HG03565 (cell line): ENCODE measurements around the gene NAA35.
"Not testable (repeated sequence)": the region's sequence is repeated elsewhere in the genome, so short reads cannot be mapped to it uniquely, and the experiment has no call there.

Experiments
- ATAC-seq: cut with Tn5 transposase; IDR thresholded peaks from one replicate; pipeline ENCODE4 v1.9.1; 2021; ENCODE audit warnings: mild to moderate bottlenecking, moderate library complexity; ENCODE audit not compliant: unreplicated experiment

The NAA35 gene

GRCh38 chr9:85943757-85944430 is 2.9 kb downstream of the NAA35 start:
- no peak for ATAC-seq

DNA sequence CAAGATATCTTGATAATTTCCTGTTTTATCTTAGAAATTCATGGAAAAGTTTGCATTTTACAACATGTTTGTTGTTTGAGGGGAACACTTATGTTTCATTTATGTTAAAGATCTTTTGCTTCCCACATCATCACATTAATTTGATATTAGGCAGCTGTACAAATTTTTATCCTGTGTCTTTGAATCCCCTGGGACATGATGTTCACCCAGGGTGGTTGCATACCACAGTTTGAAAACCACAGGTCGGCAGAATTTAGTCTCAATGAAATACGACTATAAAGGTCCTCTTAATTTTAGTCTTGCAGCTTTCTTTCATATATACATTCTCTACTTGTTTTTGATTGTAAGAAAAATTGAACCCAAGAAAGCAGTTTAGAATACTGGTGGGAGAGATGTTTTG is 3.7 kb downstream of the NAA35 start:
- no peak for ATAC-seq

DNA sequence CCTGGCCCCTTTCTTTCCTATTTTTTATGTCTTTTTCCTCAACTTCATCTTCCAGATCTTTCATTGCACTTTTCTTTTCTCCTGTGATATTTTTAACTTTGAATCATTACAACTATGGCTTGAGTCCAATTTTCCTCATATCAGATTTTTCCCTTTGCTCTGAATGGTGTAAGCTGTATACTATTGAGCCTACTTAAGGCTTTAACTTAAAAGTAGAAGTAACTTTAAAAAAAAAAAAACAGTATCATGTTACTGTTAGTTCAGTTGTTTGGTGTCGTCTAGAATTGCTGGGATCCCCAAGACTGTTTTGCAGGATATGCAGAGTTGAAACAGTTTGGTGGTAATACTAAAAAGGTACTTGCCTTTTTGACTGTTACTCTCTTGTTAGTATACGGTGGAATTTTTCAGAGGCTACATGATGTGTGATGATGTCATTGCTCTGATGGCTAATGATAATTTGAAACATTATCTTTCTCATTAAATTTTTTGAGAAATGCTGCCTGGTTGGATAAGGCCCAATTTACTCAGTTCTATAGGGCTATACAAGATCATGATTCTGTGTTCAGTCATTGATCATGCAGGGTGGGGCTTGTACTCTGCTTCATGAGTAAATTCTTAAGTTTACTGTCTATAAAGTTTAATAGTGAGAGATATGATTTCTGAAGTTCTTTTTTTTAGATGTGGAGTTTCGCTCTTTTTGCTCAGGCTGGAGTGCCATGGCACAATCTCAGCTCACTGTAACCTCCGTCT is 8.8 kb downstream of the NAA35 start:
- ATAC-seq = no peak

DNA sequence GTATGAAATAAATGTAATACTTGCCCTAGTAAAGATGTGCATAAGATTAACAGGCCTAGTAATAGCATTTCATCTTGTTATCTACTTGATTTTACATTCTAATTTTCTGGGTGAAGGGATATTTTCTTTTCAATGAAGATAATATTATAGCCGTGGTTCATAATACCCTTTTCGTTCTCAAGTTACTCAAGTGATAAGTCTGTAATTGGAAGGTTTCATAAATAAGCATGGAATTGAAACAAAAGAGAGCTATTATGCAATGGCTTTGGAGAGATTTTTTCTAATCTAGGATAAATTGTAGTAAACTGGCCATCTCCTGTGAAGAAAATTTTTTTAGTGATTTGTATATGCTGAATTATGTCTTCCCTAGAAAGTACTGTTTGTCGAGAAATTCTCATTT is 19.0 kb downstream of the NAA35 start:
- ATAC-seq = no peak

DNA sequence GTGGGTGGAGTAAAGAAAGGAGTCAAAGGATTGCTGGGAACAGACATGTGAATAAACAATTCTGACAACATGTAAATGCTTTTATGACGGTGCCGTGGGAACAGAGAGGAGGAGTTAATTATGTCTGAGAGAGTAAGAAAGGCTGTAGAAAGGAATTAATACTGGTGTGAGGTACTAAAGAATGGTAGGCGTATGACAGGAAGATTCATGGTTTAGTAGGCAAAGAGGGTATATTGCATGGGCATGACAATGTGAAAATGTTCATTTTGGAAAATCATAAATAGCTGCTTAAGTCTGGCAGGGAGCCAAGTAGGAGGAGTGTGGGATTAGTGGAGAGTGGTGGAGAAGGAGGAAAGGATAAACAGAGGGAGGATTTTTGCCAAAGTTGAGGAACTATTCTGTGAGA is 19.7 kb downstream of the NAA35 start:
- ATAC-seq = no peak

DNA sequence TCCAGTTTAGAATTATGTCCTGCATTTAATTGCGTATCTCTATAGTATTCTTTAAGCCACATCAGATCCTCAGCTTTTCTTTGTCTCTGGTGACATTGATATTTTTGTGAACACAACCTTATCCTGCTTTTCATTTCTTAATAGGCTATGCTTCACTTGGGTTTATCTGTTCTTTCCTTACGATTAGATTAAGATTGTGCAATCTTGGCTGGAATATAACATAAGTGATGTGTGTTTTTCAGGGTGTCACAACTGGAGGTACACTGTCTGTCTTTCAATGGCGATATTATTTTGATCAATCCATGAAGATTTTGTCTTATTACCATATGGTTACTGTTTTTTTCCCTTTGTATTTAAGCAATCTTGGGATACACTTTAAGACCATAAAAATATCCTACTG is 23.6 kb downstream of the NAA35 start:
- no peak for ATAC-seq

DNA sequence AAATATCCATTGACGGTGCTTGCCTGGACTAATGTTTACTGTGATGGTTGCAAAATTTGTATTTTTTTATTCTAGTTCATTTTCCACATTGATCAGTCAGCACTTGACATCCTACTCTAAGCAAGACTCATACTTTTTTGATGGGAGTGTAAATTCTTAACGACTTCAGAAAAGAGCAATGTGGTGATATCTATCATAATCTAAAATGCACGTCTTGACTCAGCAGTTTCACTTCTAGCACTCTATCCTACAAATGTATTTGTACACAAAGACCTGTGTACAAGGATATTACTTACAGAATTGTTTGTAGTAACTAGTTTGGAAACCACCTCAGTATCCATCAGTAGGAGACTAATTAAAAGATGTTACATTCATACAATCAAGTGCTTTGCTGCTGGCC is 24.0 kb downstream of the NAA35 start:
- ATAC-seq = no peak

DNA sequence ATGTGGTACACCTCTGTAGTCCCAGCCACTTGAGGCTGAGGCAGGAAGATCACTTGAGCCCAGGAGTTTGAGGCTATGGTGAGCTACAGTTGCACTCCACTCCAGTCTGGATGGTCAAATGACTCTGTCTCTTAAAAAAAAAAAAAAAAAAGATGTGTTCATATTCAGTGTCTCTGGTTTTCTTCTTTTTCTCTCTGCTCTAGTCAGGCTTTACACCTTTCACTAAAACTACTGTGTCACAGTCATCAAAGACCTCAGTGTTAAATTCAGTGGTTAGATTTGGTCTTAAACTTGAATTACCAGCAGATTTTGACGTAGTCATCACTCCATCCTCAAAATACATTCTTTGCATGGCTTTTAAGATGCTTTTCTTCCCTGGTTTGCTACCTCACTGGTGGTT is 28.8 kb downstream of the NAA35 start:
- ATAC-seq = no peak

- ATAC-seq = no peak
Observed at GRCh38 chr9:85971731-85972130, 30.8 kb downstream of the NAA35 start.

DNA sequence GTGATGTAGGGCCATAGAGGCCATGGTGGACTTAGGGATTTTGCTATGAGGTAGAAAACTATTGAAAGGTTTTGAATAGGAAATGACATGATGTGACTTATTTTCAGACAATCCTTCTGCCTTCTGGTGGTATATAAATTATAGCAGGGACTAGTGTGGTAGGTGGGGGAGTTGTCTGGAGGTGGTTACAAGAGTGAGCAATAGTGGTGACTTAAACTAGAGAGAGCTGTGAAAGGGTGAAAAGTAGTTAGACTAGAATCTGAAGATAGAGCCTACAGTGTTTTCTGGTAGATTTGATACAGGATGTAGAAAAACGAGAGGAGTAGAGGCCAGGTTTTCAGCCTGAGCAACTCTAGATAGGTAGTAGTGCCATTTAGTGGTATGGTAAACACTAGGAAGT is 32.3 kb downstream of the NAA35 start:
- ATAC-seq = no peak

DNA sequence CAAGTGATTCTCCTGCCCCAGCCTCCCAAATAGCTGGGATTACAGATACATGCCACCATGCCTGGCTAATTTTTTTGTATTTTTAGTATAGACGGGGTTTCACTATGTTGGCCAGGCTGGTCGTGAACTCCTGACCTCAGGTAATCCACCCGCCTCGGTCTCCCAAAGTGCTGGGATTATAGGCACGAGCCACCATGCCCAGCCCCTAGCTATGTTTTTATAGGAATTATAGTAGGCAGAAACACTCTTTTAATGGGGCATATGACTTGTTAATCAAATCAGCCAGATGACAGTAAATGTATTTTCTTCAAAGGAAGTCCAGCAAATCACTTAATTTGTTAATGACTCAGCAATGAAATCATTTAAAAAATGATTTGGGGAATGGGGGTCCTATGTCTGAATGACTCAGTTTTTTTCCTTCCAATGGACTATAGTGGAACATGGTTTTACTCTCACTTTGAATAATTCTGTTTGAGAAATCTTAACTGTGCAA is 33.2 kb downstream of the NAA35 start:
- not testable (repeated sequence) for ATAC-seq

DNA sequence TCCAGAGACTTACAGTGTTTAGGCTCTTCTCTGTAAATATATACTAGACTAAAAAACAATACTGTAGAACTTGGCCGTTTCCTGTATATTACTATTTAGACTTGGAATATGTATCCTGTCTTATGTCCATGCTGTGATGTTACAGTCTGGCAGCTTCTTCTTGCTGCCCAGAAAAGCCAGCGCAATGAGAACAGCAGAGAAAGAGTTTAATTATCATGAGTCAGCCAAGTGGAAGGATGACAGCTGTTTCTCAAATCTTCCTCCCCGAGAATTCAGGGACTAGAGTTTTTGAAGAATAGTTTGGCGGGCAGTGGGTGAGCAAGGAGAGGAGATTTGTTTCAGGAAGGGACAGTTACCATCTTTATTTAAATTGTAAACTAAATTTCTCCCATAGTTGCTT is 37.5 kb downstream of the NAA35 start:
- ATAC-seq = no peak

GRCh38 chr9:85981369-85981768 is 40.4 kb downstream of the NAA35 start:
- ATAC-seq = no peak

GRCh38 chr9:85984457-85984856 is 43.5 kb downstream of the NAA35 start:
- ATAC-seq = no peak

GRCh38 chr9:85987236-85987635 is 46.3 kb downstream of the NAA35 start:
- no peak for ATAC-seq

GRCh38 chr9:85994191-85994590 is 53.2 kb downstream of the NAA35 start:
- ATAC-seq = no peak

DNA sequence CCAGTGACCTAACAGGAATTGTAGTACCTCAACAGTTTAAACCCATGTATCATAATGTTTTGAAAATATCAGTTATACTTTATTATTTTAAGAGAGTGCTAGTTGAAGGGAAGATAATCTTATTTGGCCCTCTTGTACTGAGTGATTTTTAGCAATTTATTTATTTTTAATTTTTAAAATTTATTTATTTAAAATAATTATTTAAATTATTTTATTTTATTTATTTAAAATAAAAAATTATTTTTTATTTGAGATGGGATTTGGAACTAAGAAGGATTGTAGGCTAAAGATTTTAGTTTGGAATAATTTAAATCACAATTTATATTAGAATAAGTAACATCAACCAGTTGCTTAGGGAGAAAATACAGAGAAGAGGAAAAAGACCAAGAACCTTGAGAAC is 54.2 kb downstream of the NAA35 start:
- no peak for ATAC-seq

DNA sequence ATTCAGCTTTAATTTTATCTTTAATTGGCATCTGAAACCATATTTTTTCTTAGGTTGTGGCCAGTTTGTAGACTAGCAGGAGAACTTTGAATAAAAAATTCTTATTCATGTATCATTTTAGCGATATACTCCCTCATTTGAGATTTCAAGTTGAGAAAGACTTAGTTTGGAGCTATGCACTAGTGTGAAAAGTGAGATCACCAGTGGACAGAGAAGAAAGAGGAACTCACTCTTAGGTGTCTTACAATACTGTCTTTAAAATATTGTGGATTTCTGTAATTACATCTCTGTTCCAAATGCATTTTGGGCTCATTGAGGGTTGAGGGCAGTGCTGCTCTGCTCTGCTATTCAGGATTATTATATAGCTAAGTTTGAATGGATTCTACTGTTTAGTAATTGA is 54.7 kb downstream of the NAA35 start:
- no peak for ATAC-seq

- no peak for ATAC-seq
Observed at GRCh38 chr9:86005253-86005775, 64.4 kb downstream of the NAA35 start.

GRCh38 chr9:86009133-86009532 is 68.2 kb downstream of the NAA35 start:
- no peak for ATAC-seq

DNA sequence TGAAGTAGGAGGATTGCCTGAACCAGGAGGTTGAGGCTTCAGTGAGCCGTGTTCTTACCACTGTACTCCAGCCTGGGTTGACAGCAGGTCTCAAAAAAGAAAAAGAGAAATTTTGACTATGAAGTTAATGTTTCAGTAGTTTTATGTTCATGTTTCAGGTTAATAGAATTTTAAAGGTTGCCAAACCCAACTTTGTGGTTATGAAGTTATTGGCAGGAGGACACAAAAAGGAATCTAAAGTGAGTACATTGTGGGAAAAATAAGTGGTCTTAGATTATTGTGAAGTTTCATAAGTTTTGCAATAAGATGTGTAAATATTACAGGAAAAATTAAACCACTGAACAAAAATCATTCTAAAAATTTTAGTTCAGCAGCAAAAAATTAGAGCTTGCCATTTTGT is 79.8 kb downstream of the NAA35 start:
- no peak for ATAC-seq

- ATAC-seq = no peak
Observed at GRCh38 chr9:86021166-86021565, 80.2 kb downstream of the NAA35 start.
